Measurements from ENCODE around the gene KIF16B. TPM values are rescaled to one million over a fixed set of nuclear protein-coding genes. Genes with fewer than 3 reads are reported as not detected.

The KIF16B gene
- total RNA-seq, 3 donors from 2014 or later = 23.8 to 47.9 (median 36.9) TPM

- DNase-seq (ENCODE audit: low spot score in 2 of 2) = no peak
- H3K4me1 ChIP-seq = no peaks in the 10 kb centered on the region
- TF ChIP-seq POLR2A (IDR thresholded peaks at IDR 0.05) = no peak
- TF ChIP-seq POLR2AphosphoS5 (IDR thresholded peaks at IDR 0.05) = no peak
- no peak for TF ChIP-seq CTCF (IDR thresholded peaks at IDR 0.05)
- no peak overlapping the region for H3K27ac ChIP-seq
- H3K9me3 ChIP-seq = peaks cover 0 to 5% of the 10 kb centered on the region in 2 donors
- H3K27me3 ChIP-seq = no peaks in the 10 kb centered on the region
- H3K4me3 ChIP-seq = no peak overlapping the region
- peaks cover 4% of the 10 kb centered on the region for H3K36me3 ChIP-seq
- intact Hi-C loops (cut with DNase I; ENCODE audit: low total_unique reads) = no loop called here
Measured at GRCh38 chr20:16423311-16424212, 149.7 kb downstream of the KIF16B start.

- TF ChIP-seq POLR2AphosphoS5 (IDR thresholded peaks at IDR 0.05) = no peak
- no peak for TF ChIP-seq CTCF (IDR thresholded peaks at IDR 0.05)
- TF ChIP-seq POLR2A (IDR thresholded peaks at IDR 0.05) = no peak
- Histone ChIP-seq H3K4me1 (no peaks in the 10 kb centered on the region), H3K9me3 (peaks cover 0 to 5% of the 10 kb centered on the region in 2 donors), H3K27me3 (no peaks in the 10 kb centered on the region), H3K27ac (no peak overlapping the region), H3K36me3 (peaks cover 4% of the 10 kb centered on the region), H3K4me3 (no peak overlapping the region)
- intact Hi-C loops (cut with DNase I; ENCODE audit: low total_unique reads) = no loop called here
- DNase-seq (ENCODE audit: low spot score in 2 of 2) = no peak
Measured at GRCh38 chr20:16419138-16419715, 154.0 kb downstream of the KIF16B start.

GRCh38 chr20:16418616-16419015 is 154.6 kb downstream of the KIF16B start:
- Histone ChIP-seq H3K4me3 (no peak overlapping the region), H3K9me3 (peaks cover 0 to 4% of the 10 kb centered on the region in 2 donors), H3K27me3 (no peaks in the 10 kb centered on the region), H3K27ac (no peak overlapping the region), H3K36me3 (peaks cover 4% of the 10 kb centered on the region), H3K4me1 (no peaks in the 10 kb centered on the region)
- TF ChIP-seq CTCF (IDR thresholded peaks at IDR 0.05) (no peak), POLR2A (IDR thresholded peaks at IDR 0.05) (no peak), POLR2AphosphoS5 (IDR thresholded peaks at IDR 0.05) (no peak)
- no peak for DNase-seq (ENCODE audit: low spot score in 2 of 2)
- intact Hi-C loops (cut with DNase I; ENCODE audit: low total_unique reads) = no loop called here

GRCh38 chr20:16417001-16417400 is 156.2 kb downstream of the KIF16B start:
- no peak overlapping the region for H3K4me3 ChIP-seq
- intact Hi-C loops (cut with DNase I; ENCODE audit: low total_unique reads) = no loop called here
- no peak for TF ChIP-seq POLR2AphosphoS5 (IDR thresholded peaks at IDR 0.05)
- TF ChIP-seq CTCF (IDR thresholded peaks at IDR 0.05) = no peak
- TF ChIP-seq POLR2A (IDR thresholded peaks at IDR 0.05) = no peak
- no peaks in the 10 kb centered on the region for H3K4me1 ChIP-seq
- H3K36me3 ChIP-seq = no peaks in the 10 kb centered on the region
- no peaks in the 10 kb centered on the region for H3K27me3 ChIP-seq
- H3K9me3 ChIP-seq = no peaks in the 10 kb centered on the region
- no peak for DNase-seq (ENCODE audit: low spot score in 2 of 2)
- no peak overlapping the region for H3K27ac ChIP-seq

All from breast epithelium (tissue), 4 donors.